Endothelial cell of umbilical vein (primary cell): Measurements from ENCODE around the gene SNCAIP. TPM values are rescaled to one million over a fixed set of nuclear protein-coding genes. Genes with fewer than 3 reads are reported as not detected.

ENCODE experiments used
- BruUV-seq: library from RNA; stranded (reverse); fragments of 400-500 nt; replicated peaks from 2 replicates; lab custom pipeline; 2021; lab: Mats Ljungman, UMichigan
- CTCF ChIA-PET: fragments of 300-600, 350-600 bp; sonication (Branson Sonifier 250); formaldehyde crosslinking; loops from one replicate; lab custom pipeline; 2021; ENCODE audit warnings: antibody characterized with exemption, inconsistent platforms; lab: Charles Lee
- POLR2A ChIA-PET: fragments of 300-600, 350-600 bp; sonication (Branson Sonifier 250); formaldehyde crosslinking; loops from one replicate; lab custom pipeline; 2021; ENCODE audit warnings: antibody characterized with exemption, inconsistent platforms; lab: Charles Lee
- DNase-seq: peaks from one replicate; pipeline ENCODE4 v3.0.0-alpha.2; 2011; ENCODE audit warnings: low read depth, low spot score
- FAIRE-seq: peaks from 2 replicates; lab custom pipeline; 2011; peaks lifted over from hg19 to GRCh38; lab: Jason Lieb, UNC
- H2AFZ ChIP-seq: 2 replicates; pipeline ENCODE4 v1.6.0; 2012; ENCODE audit warnings: low read depth, low read length, control low read depth, inconsistent platforms
- H3K27ac ChIP-seq: 2 replicates; pipeline ENCODE4 v1.5.1; 2011; ENCODE audit warnings: low read depth, mild to moderate bottlenecking, control low read depth, low read length, moderate library complexity; ENCODE audit not compliant: insufficient read depth
- H3K27me3 ChIP-seq, 2 experiments: 2 replicates each; pipeline versions ENCODE4 v1.6.0 to v1.6.1; 2011; ENCODE audit warnings: low read length in 2 of 2, mixed read lengths in 1 of 2; ENCODE audit not compliant: control insufficient read depth in 2 of 2, insufficient read depth in 2 of 2
- H3K36me3 ChIP-seq, 2 experiments: 2 replicates in 1 of 2; 3 replicates in 1 of 2; pipeline ENCODE4 v1.5.1; 2011; ENCODE audit warnings: low read length in 2 of 2, mild to moderate bottlenecking in 1 of 2, moderate library complexity in 1 of 2; ENCODE audit not compliant: control insufficient read depth in 2 of 2, insufficient read depth in 2 of 2; ENCODE audit errors: extremely low read depth in 1 of 2
- H3K4me1 ChIP-seq: 3 replicates; pipeline ENCODE4 v1.5.1; 2011; ENCODE audit warnings: mild to moderate bottlenecking, low read length; ENCODE audit not compliant: control insufficient read depth, insufficient read depth; ENCODE audit errors: extremely low read depth
- H3K4me2 ChIP-seq: 2 replicates; pipeline ENCODE4 v1.6.1; 2011; ENCODE audit warnings: low read length, control low read depth, mixed read lengths; ENCODE audit not compliant: insufficient read depth
- H3K4me3 ChIP-seq, 3 experiments: fragments of 200-600 bp in 1 of 3; sonication (generic), shearing (Covaris generic) in 1 of 3; replicated peaks in 1 of 3; 2 replicates each; pipeline ENCODE4 v1.5.1; 2011 to 2016; ENCODE audit warnings: control low read depth in 3 of 3, low read length in 3 of 3, mild to moderate bottlenecking in 2 of 3, inconsistent platforms in 1 of 3, low read depth in 1 of 3, moderate library complexity in 1 of 3; ENCODE audit not compliant: insufficient read depth in 1 of 3
- H3K79me2 ChIP-seq: 2 replicates; pipeline ENCODE4 v1.6.0; 2012; ENCODE audit warnings: low read length, inconsistent platforms; ENCODE audit not compliant: control insufficient read depth, insufficient read depth
- H3K9ac ChIP-seq: replicated peaks from 2 replicates; pipeline ENCODE3; 2011; ENCODE audit warnings: low read length, control low read depth; ENCODE audit not compliant: insufficient read depth; ENCODE audit errors: extremely low read depth
- H3K9me1 ChIP-seq: replicated peaks from 3 replicates; pipeline ENCODE4 v1.6.0; 2011; ENCODE audit warnings: mild to moderate bottlenecking, low read length; ENCODE audit not compliant: control insufficient read depth, insufficient read depth; ENCODE audit errors: extremely low read depth
- H3K9me3 ChIP-seq: replicated peaks from 2 replicates; pipeline ENCODE4 v1.5.1; 2012; ENCODE audit warnings: low read length, inconsistent platforms; ENCODE audit not compliant: control insufficient read depth, insufficient read depth
- H4K20me1 ChIP-seq: replicated peaks from 2 replicates; pipeline ENCODE3; 2011; ENCODE audit warnings: mild to moderate bottlenecking, low read length; ENCODE audit not compliant: control insufficient read depth, insufficient read depth; ENCODE audit errors: extremely low read depth
- CTCF ChIP-seq, 2 donors: IDR thresholded peaks; 1 replicate in 1 of 2; 2 replicates in 1 of 2; pipeline ENCODE4 v1.5.1; 2011; ENCODE audit warnings: low read length in 2 of 2, mild to moderate bottlenecking in 2 of 2, moderate library complexity in 2 of 2, control low read depth in 1 of 2, inconsistent platforms in 1 of 2, low read depth in 1 of 2; ENCODE audit not compliant: insufficient read depth in 1 of 2; ENCODE audit errors: extremely low read depth in 1 of 2
- EZH2 ChIP-seq: IDR thresholded peaks from 2 replicates; pipeline ENCODE4 v1.6.1; 2012; ENCODE audit warnings: borderline replicate concordance, low read depth, mild to moderate bottlenecking, moderate library complexity, low read length, inconsistent platforms; ENCODE audit not compliant: severe bottlenecking
- FOS ChIP-seq: IDR thresholded peaks from 2 replicates; pipeline ENCODE4 v1.6.1; 2011; ENCODE audit warnings: mild to moderate bottlenecking, low read length, moderate library complexity, borderline replicate concordance; ENCODE audit not compliant: insufficient read depth
- GATA2 ChIP-seq: IDR thresholded peaks from 2 replicates; pipeline ENCODE4 v1.7.0; 2011; ENCODE audit warnings: low read depth, mild to moderate bottlenecking, moderate library complexity, mixed read lengths, low read length; ENCODE audit not compliant: insufficient read length, insufficient read depth
- JUN ChIP-seq: IDR thresholded peaks from 2 replicates; pipeline ENCODE4 v1.6.1; 2011; ENCODE audit warnings: borderline replicate concordance, low read depth; ENCODE audit not compliant: insufficient read length, insufficient read depth
- MAX ChIP-seq: IDR thresholded peaks from 2 replicates; pipeline ENCODE4 v1.6.1; 2011; ENCODE audit not compliant: insufficient read depth, insufficient read length
- MYC ChIP-seq: IDR thresholded peaks from one replicate; pipeline ENCODE4 v1.6.1; 2011; ENCODE audit warnings: mild to moderate bottlenecking, low read depth, low read length
- POLR2A ChIP-seq: IDR thresholded peaks from 2 replicates; pipeline ENCODE4 v1.6.1; 2012; ENCODE audit warnings: low read depth, mild to moderate bottlenecking, control low read depth, low read length
- POLR2AphosphoS5 ChIP-seq: IDR thresholded peaks from 2 replicates; pipeline ENCODE4 v1.6.1; 2012; ENCODE audit warnings: low read depth, mild to moderate bottlenecking, control low read depth, low read length, moderate library complexity; ENCODE audit not compliant: insufficient read depth
- dilution Hi-C: fragments of 300-500 bp; cut with MboI; formaldehyde crosslinking; loops from one replicate; pipeline ENCODE4 v1.15.0; 2019; ENCODE audit warnings: low sequenced_read_pairs; ENCODE audit not compliant: extremely low pct_ligation_motif_present
- intact Hi-C: fragments of 100-400 bp; cut with micrococcal nuclease; formaldehyde crosslinking; loops from one replicate; pipeline ENCODE4 v1.10.0; 2022
- polyA plus RNA-seq, 4 experiments: library from polyadenylated mRNA; depleted of rRNA in 3 of 4; stranded (reverse) in 3 of 4; unstranded in 1 of 4; fragments of >200 nt; gene quantifications; 2 replicates each; pipeline versions ENCODE4 v1.2.1 to v1.2.3, GENCODE V29; 2011 to 2012; ENCODE audit warnings: missing spikeins in 1 of 4
- total RNA-seq: library from RNA; stranded (reverse); gene quantifications from 2 replicates; pipeline ENCODE4 v1.2.3, GENCODE V29; 2021

SNCAIP gene
- total and polyA plus RNA-seq, 2 donors (not counting 3 experiments of a cell fraction or from before 2014, with no cell fraction given) = 13.1 to 42.0 TPM

DNA sequence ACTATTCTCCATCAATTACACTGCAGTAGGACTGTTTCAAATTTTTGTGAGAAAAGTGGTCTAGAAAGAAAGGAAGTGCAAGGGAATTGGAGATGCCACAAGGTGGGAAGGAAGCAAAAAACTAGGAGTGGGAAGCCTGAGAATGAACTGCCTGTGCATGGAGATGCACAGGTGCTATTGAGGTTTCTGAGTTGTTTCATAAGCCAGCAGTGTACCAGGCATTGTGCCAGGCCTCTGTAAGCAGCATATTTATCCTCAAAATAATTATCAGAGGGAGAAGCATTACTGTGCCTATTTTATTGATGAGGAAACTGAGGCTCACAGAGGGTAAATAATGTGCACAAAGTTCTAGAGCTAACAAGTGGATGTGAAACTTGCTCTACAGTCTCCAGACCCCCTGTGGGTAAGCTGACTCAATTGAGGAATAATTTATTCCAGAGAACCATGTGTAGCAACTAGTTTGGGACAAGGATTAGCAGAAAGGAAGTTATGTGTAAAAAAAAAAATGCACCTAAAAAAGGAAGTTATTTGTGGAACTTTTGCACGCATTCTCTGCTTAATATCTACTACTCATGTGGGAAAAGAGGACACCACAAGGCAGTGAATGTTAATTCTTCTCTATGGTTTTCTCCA, 96.7 kb downstream of the SNCAIP start:
- ChIA-PET CTCF (no interaction called here), POLR2A (no interaction called here)
- Histone ChIP-seq H3K27ac (no peak overlapping the region), H3K4me2 (no peak overlapping the region), H3K4me1 (no peaks in the 10 kb centered on the region), H3K4me3 (no peak overlapping the region), H3K9me1 (no peaks in the 10 kb centered on the region), H3K36me3 (no peaks in the 10 kb centered on the region), H3K9ac (no peak overlapping the region), H2AFZ (no peak overlapping the region), H3K27me3 (no peaks in the 10 kb centered on the region), H3K9me3 (no peaks in the 10 kb centered on the region), H3K79me2 (no peaks in the 10 kb centered on the region), H4K20me1 (no peaks in the 10 kb centered on the region)
- BruUV-seq = no TSS peak
- dilution Hi-C loops (no loop called here), intact Hi-C loops (no loop called here)
- DNase-seq = no peak
- no peak for FAIRE-seq
- no peak for TF ChIP-seq JUN
- no peak for TF ChIP-seq MAX
- TF ChIP-seq MYC = no peak
- no peak for TF ChIP-seq GATA2
- no peak for TF ChIP-seq EZH2

- H3K4me3 ChIP-seq = no peak overlapping the region
- no peak for TF ChIP-seq GATA2
- no peak for TF ChIP-seq MAX
- TF ChIP-seq POLR2AphosphoS5 = no peak
- TF ChIP-seq JUN = no peak
- TF ChIP-seq POLR2A = no peak
- no peak for TF ChIP-seq EZH2
- TF ChIP-seq FOS = no peak
- TF ChIP-seq CTCF (IDR thresholded peaks at IDR 0.05; ENCODE audit: extremely low read depth in 1 of 2, insufficient read depth in 1 of 2, low read depth in 1 of 2, low read length in 2 of 2) = no peak
- no peak for TF ChIP-seq MYC
- ChIA-PET POLR2A (no interaction called here), CTCF (interaction anchor here (1.3 to 6.6 kb wide), 3 partner anchors 15 to 216 kb away, joined by 3 to 138 read pairs (median 5); no protein-coding TSS in a partner anchor)
- no peak overlapping the region for H3K27ac ChIP-seq
- intact Hi-C loops (no loop called here), dilution Hi-C loops (no loop called here)
- H3K4me2 ChIP-seq = no peak overlapping the region
- BruUV-seq = no TSS peak
- no peaks in the 10 kb centered on the region for H3K27me3 ChIP-seq
- FAIRE-seq (no peak), DNase-seq (no peak)
- no peak overlapping the region for H3K9ac ChIP-seq
- H3K9me1 ChIP-seq = no peaks in the 10 kb centered on the region
- H3K9me3 ChIP-seq = no peaks in the 10 kb centered on the region
- H3K36me3 ChIP-seq = no peaks in the 10 kb centered on the region
- no peak overlapping the region for H2AFZ ChIP-seq
- H3K79me2 ChIP-seq = no peaks in the 10 kb centered on the region
- H3K4me1 ChIP-seq = no peaks in the 10 kb centered on the region
- H4K20me1 ChIP-seq = no peaks in the 10 kb centered on the region
Measured at GRCh38 chr5:122412966-122413365, 100.9 kb downstream of the SNCAIP start.
